ENCODE measurements around the gene TBC1D5. TPM values are rescaled to one million over a fixed set of nuclear protein-coding genes. Genes with fewer than 3 reads are reported as not detected.

Gene TBC1D5
- polyA plus RNA-seq, 1 experiment, result 27.0 TPM

GRCh38 chr3:17142516-17142915 lies 599.9 kb downstream of the TBC1D5 start:
- CTCF ChIA-PET, result no interaction called here
- Histone ChIP-seq H3K36me3 (ENCODE audit: control insufficient read depth, insufficient read depth, low read length) (no peaks in the 10 kb centered on the region), H3K27me3 (ENCODE audit: control insufficient read depth, insufficient read depth, low read length) (no peaks in the 10 kb centered on the region; the same call in none of the 2 replicates), H3K4me3 (ENCODE audit: low read depth, low read length) (no peak overlapping the region)
- POLR2A ChIA-PET, result no interaction called here
- no peak for TF ChIP-seq CTCF (IDR thresholded peaks at IDR 0.05; ENCODE audit: insufficient read depth, low read depth, low read length)
- DNase-seq (ENCODE audit: low read depth), result no peak

GRCh38 chr3:17141699-17142098 lies 600.7 kb downstream of the TBC1D5 start:
- POLR2A ChIA-PET, result no interaction called here
- no peak for TF ChIP-seq CTCF (IDR thresholded peaks at IDR 0.05; ENCODE audit: insufficient read depth, low read depth, low read length)

GRCh38 chr3:17140670-17141505 lies 601.5 kb downstream of the TBC1D5 start:
- Histone ChIP-seq H3K27me3 (ENCODE audit: control insufficient read depth, insufficient read depth, low read length) (no peaks in the 10 kb centered on the region; the same call in none of the 2 replicates), H3K4me3 (ENCODE audit: low read depth, low read length) (no peak overlapping the region), H3K36me3 (ENCODE audit: control insufficient read depth, insufficient read depth, low read length) (no peaks in the 10 kb centered on the region)
- no peak for DNase-seq (ENCODE audit: low read depth)
- POLR2A ChIA-PET, result no interaction called here
- CTCF ChIA-PET, result no interaction called here
- no peak for TF ChIP-seq CTCF (IDR thresholded peaks at IDR 0.05; ENCODE audit: insufficient read depth, low read depth, low read length)

More at GRCh38 chr3:17141699-17142098, 600.7 kb downstream of the TBC1D5 start:
- no peak for DNase-seq (ENCODE audit: low read depth)
- Histone ChIP-seq H3K27me3 (ENCODE audit: control insufficient read depth, insufficient read depth, low read length) (no peaks in the 10 kb centered on the region; the same call in none of the 2 replicates), H3K36me3 (ENCODE audit: control insufficient read depth, insufficient read depth, low read length) (no peaks in the 10 kb centered on the region), H3K4me3 (ENCODE audit: low read depth, low read length) (no peak overlapping the region)
- CTCF ChIA-PET, result no interaction called here

GRCh38 chr3:17138246-17139039 lies 604.0 kb downstream of the TBC1D5 start:
- no peak overlapping the region for H3K4me3 ChIP-seq (ENCODE audit: low read depth, low read length)
- ChIA-PET POLR2A (no interaction called here), CTCF (interaction anchor here (0.9 kb wide), 1 partner anchor 106 kb away, joined by 3 read pairs; no protein-coding TSS in a partner anchor)
- H3K36me3 ChIP-seq (ENCODE audit: control insufficient read depth, insufficient read depth, low read length), result no peaks in the 10 kb centered on the region
- no peak for TF ChIP-seq CTCF (IDR thresholded peaks at IDR 0.05; ENCODE audit: insufficient read depth, low read depth, low read length)
- no peaks in the 10 kb centered on the region; the same call in none of the 2 replicates for H3K27me3 ChIP-seq (ENCODE audit: control insufficient read depth, insufficient read depth, low read length)
- no peak for DNase-seq (ENCODE audit: low read depth)

GRCh38 chr3:17137321-17137826 lies 605.1 kb downstream of the TBC1D5 start:
- Histone ChIP-seq H3K36me3 (ENCODE audit: control insufficient read depth, insufficient read depth, low read length) (no peaks in the 10 kb centered on the region), H3K4me3 (ENCODE audit: low read depth, low read length) (no peak overlapping the region), H3K27me3 (ENCODE audit: control insufficient read depth, insufficient read depth, low read length) (no peaks in the 10 kb centered on the region; the same call in 1 of the 2 replicates)
- ChIA-PET POLR2A (no interaction called here), CTCF (no interaction called here)
- no peak for TF ChIP-seq CTCF (IDR thresholded peaks at IDR 0.05; ENCODE audit: insufficient read depth, low read depth, low read length)
- no peak for DNase-seq (ENCODE audit: low read depth)
